ENCODE data around the gene RELN. TPM values are rescaled to one million over a fixed set of nuclear protein-coding genes. Genes with fewer than 3 reads are reported as not detected.

RELN gene
- polyA plus RNA-seq, 1 donor (not counting 4 experiments of a cell fraction or from before 2014, with no cell fraction given) = not detected

DNA sequence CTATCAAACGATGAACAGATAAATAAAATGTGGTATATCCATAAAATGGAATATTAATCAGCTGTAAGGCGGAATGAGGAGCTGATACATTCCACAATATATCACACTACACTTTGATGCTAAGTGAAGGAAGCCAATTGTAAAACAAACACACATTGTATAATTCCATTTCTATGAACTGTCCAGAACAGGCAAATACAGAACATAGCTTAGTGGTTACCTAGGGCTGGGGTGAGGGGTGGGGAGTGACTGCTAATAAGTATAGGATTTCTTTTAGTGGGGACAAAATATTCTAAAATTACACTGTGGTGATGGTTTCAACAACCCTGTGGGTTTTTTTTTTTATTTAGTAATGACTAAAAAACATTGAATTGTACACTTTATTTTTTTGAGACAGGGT is 461.3 kb downstream of the RELN start:
- H3K4me1 ChIP-seq (ENCODE audit: control insufficient read depth, extremely low read depth, insufficient read depth, low read length) = no peaks in the 10 kb centered on the region
- no peaks in the 10 kb centered on the region for H3K36me3 ChIP-seq (ENCODE audit: control insufficient read depth in 2 of 2, extremely low read depth in 1 of 2, insufficient read depth in 2 of 2, low read length in 2 of 2)
- no peaks in the 10 kb centered on the region for H3K79me2 ChIP-seq (ENCODE audit: control insufficient read depth, insufficient read depth, low read length)
- no peak overlapping the region for H2AFZ ChIP-seq (ENCODE audit: control insufficient read depth, low read length)
- dilution Hi-C loops (cut with MboI; ENCODE audit: extremely low pct_ligation_motif_present, low sequenced_read_pairs) = no loop called here
- no peaks in the 10 kb centered on the region for H3K9me3 ChIP-seq (ENCODE audit: control insufficient read depth, low read depth, low read length)
- no peak overlapping the region for H3K4me3 ChIP-seq (ENCODE audit: control insufficient read depth in 2 of 3, extremely low read depth in 1 of 3, insufficient read depth in 2 of 3, low read depth in 1 of 3, low read length in 3 of 3)
- TF ChIP-seq, protein P1, sequence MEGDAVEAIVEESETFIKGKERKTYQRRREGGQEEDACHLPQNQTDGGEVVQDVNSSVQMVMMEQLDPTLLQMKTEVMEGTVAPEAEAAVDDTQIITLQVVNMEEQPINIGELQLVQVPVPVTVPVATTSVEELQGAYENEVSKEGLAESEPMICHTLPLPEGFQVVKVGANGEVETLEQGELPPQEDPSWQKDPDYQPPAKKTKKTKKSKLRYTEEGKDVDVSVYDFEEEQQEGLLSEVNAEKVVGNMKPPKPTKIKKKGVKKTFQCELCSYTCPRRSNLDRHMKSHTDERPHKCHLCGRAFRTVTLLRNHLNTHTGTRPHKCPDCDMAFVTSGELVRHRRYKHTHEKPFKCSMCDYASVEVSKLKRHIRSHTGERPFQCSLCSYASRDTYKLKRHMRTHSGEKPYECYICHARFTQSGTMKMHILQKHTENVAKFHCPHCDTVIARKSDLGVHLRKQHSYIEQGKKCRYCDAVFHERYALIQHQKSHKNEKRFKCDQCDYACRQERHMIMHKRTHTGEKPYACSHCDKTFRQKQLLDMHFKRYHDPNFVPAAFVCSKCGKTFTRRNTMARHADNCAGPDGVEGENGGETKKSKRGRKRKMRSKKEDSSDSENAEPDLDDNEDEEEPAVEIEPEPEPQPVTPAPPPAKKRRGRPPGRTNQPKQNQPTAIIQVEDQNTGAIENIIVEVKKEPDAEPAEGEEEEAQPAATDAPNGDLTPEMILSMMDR (optimal IDR thresholded peaks at IDR 0.05 in 1 of 3, IDR thresholded peaks at IDR 0.05 in 1 of 3, conservative IDR thresholded peaks at IDR 0.05 in 1 of 3; ENCODE audit: extremely low read depth in 1 of 3, insufficient read depth in 2 of 3, low read length in 3 of 3) = no peak
- no peak for TF ChIP-seq EZH2 (IDR thresholded peaks at IDR 0.05; ENCODE audit: low read length)
- no peaks in the 10 kb centered on the region for H3K9me1 ChIP-seq (ENCODE audit: control insufficient read depth, extremely low read depth, insufficient read depth, low read length)
- FAIRE-seq (no peak), DNase-seq (ENCODE audit: low read depth, low spot score) (no peak)
- H4K20me1 ChIP-seq (ENCODE audit: control insufficient read depth, extremely low read depth, insufficient read depth, low read length) = no peaks in the 10 kb centered on the region
- no peak overlapping the region for H3K9ac ChIP-seq (ENCODE audit: control insufficient read depth, extremely low read depth, insufficient read depth, low read length)
- no peak overlapping the region for H3K4me2 ChIP-seq (ENCODE audit: control insufficient read depth, extremely low read depth, insufficient read depth, low read depth, low read length)
- no peaks in the 10 kb centered on the region for H3K27me3 ChIP-seq (ENCODE audit: control insufficient read depth, extremely low read depth, insufficient read depth, low read length)
- no peak overlapping the region for H3K27ac ChIP-seq (ENCODE audit: control insufficient read depth, insufficient read depth, low read length)

DNA sequence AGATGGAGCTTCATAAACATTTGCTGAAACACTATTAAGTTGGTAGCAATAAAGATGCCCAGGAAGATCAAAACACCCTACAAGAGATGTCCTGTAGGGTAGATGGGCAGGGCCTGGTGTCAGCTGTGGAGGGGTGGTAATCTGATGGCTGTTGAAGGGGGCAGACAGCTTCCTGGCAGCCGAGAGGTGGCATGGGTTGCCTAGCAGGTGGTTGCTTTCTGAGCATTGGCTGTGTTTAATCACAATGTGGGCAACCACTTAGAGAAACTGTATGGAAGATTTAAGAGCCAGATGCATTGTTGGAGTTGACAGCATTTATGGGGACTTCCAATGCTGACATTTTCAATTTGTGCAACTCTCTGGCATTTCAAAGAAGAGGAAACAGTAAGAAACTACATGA is 463.5 kb downstream of the RELN start:
- no peaks in the 10 kb centered on the region for H3K9me3 ChIP-seq (ENCODE audit: control insufficient read depth, low read depth, low read length)
- no peaks in the 10 kb centered on the region for H3K27me3 ChIP-seq (ENCODE audit: control insufficient read depth, extremely low read depth, insufficient read depth, low read length)
- no peaks in the 10 kb centered on the region for H3K4me1 ChIP-seq (ENCODE audit: control insufficient read depth, extremely low read depth, insufficient read depth, low read length)
- no peaks in the 10 kb centered on the region for H3K9me1 ChIP-seq (ENCODE audit: control insufficient read depth, extremely low read depth, insufficient read depth, low read length)
- H3K79me2 ChIP-seq (ENCODE audit: control insufficient read depth, insufficient read depth, low read length) = no peaks in the 10 kb centered on the region
- TF ChIP-seq EZH2 (IDR thresholded peaks at IDR 0.05; ENCODE audit: low read length) = no peak
- TF ChIP-seq, protein P1 (optimal IDR thresholded peaks at IDR 0.05 in 1 of 3, IDR thresholded peaks at IDR 0.05 in 1 of 3, conservative IDR thresholded peaks at IDR 0.05 in 1 of 3; ENCODE audit: extremely low read depth in 1 of 3, insufficient read depth in 2 of 3, low read length in 3 of 3) = no peak
- no peak overlapping the region for H3K4me3 ChIP-seq (ENCODE audit: control insufficient read depth in 2 of 3, extremely low read depth in 1 of 3, insufficient read depth in 2 of 3, low read depth in 1 of 3, low read length in 3 of 3)
- no peaks in the 10 kb centered on the region for H3K36me3 ChIP-seq (ENCODE audit: control insufficient read depth in 2 of 2, extremely low read depth in 1 of 2, insufficient read depth in 2 of 2, low read length in 2 of 2)
- H3K4me2 ChIP-seq (ENCODE audit: control insufficient read depth, extremely low read depth, insufficient read depth, low read depth, low read length) = no peak overlapping the region
- no peak overlapping the region for H3K9ac ChIP-seq (ENCODE audit: control insufficient read depth, extremely low read depth, insufficient read depth, low read length)
- no peak overlapping the region for H2AFZ ChIP-seq (ENCODE audit: control insufficient read depth, low read length)
- FAIRE-seq = no peak
- H3K27ac ChIP-seq (ENCODE audit: control insufficient read depth, insufficient read depth, low read length) = no peak overlapping the region
- dilution Hi-C loops (cut with MboI; ENCODE audit: extremely low pct_ligation_motif_present, low sequenced_read_pairs) = no loop called here
- DNase-seq (ENCODE audit: low read depth, low spot score) = no peak
- H4K20me1 ChIP-seq (ENCODE audit: control insufficient read depth, extremely low read depth, insufficient read depth, low read length) = no peaks in the 10 kb centered on the region

Measured in keratinocyte (primary cell).